Endothelial cell of umbilical vein (primary cell): Measurements from ENCODE around the gene ZIC5.

Experiments used
- CTCF ChIP-seq, 2 donors: IDR thresholded peaks; 1 replicate in 1 of 2; 2 replicates in 1 of 2; pipeline ENCODE4 v1.5.1; 2011; ENCODE audit warnings: low read length in 2 of 2, mild to moderate bottlenecking in 2 of 2, moderate library complexity in 2 of 2, control low read depth in 1 of 2, inconsistent platforms in 1 of 2, low read depth in 1 of 2; ENCODE audit not compliant: insufficient read depth in 1 of 2; ENCODE audit errors: extremely low read depth in 1 of 2
- EZH2 ChIP-seq: IDR thresholded peaks from 2 replicates; pipeline ENCODE4 v1.6.1; 2012; ENCODE audit warnings: borderline replicate concordance, low read depth, mild to moderate bottlenecking, moderate library complexity, low read length, inconsistent platforms; ENCODE audit not compliant: severe bottlenecking
- JUN ChIP-seq: IDR thresholded peaks from 2 replicates; pipeline ENCODE4 v1.6.1; 2011; ENCODE audit warnings: borderline replicate concordance, low read depth; ENCODE audit not compliant: insufficient read length, insufficient read depth
- MYC ChIP-seq: IDR thresholded peaks from one replicate; pipeline ENCODE4 v1.6.1; 2011; ENCODE audit warnings: mild to moderate bottlenecking, low read depth, low read length
- POLR2A ChIP-seq: IDR thresholded peaks from 2 replicates; pipeline ENCODE4 v1.6.1; 2012; ENCODE audit warnings: low read depth, mild to moderate bottlenecking, control low read depth, low read length
- POLR2AphosphoS5 ChIP-seq: IDR thresholded peaks from 2 replicates; pipeline ENCODE4 v1.6.1; 2012; ENCODE audit warnings: low read depth, mild to moderate bottlenecking, control low read depth, low read length, moderate library complexity; ENCODE audit not compliant: insufficient read depth
- TF ChIP-seq, protein P1 (sequence below): IDR thresholded peaks from 2 replicates; pipeline ENCODE4 v1.6.1; 2011; ENCODE audit not compliant: insufficient read depth, insufficient read length

- TF ChIP-seq CTCF (IDR thresholded peaks at IDR 0.05; ENCODE audit: extremely low read depth in 1 of 2, insufficient read depth in 1 of 2, low read depth in 1 of 2, low read length in 2 of 2) (no peak), POLR2A (no peak), POLR2AphosphoS5 (no peak), EZH2 (no peak), MYC (no peak), JUN (no peak)
- TF ChIP-seq, protein P1, sequence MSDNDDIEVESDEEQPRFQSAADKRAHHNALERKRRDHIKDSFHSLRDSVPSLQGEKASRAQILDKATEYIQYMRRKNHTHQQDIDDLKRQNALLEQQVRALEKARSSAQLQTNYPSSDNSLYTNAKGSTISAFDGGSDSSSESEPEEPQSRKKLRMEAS: no peak
Observed at GRCh38 chr13:99973808-99974185, 2.2 kb upstream of the ZIC5 start.
